Right lobe of liver (tissue), 4 donors: Measurements from ENCODE around the gene CASZ1.

Source experiments
- POLR2A ChIP-seq: fragments of 450-650 bp; IDR thresholded peaks from one replicate; pipeline ENCODE4 v1.6.1; 2017; ENCODE audit warnings: antibody characterized with exemption, mild to moderate bottlenecking
- TF ChIP-seq, protein P1 (sequence below), 4 donors: fragments of 200-600 bp in 3 of 4; fragments of 450-650 bp in 1 of 4; IDR thresholded peaks; one replicate each; pipeline versions ENCODE4 v1.5.1 to v1.8.0; 2016 to 2022; ENCODE audit warnings: antibody characterized with exemption in 4 of 4, mild to moderate bottlenecking in 2 of 4
- donor health status: DM: no; HTN: no; CAD: no.
- donor health status: DM: no; HTN: no; CAD: no.
- donor health status: DM: no; HTN: yes; CAD: no.

DNA sequence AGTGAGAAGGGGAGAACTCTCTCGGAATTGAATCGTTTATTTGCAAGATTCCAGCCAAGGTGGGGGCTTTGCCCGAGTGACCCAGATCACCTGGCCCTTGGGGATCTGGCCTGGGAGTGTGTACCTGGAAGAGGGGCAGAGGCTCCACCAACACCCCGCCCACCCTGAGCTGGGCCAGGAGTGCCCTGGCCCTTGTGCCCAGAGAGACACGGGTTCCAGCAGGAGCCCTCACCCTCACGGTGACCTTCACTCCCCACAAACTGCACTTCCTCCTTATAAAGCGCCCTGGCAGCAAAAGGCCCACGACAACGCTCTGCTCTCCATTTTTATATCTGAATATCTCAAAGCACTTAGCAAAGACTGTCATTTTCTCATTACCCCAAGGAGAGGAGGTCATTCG is 16.6 kb downstream of the CASZ1 start:
- TF ChIP-seq, protein P1, sequence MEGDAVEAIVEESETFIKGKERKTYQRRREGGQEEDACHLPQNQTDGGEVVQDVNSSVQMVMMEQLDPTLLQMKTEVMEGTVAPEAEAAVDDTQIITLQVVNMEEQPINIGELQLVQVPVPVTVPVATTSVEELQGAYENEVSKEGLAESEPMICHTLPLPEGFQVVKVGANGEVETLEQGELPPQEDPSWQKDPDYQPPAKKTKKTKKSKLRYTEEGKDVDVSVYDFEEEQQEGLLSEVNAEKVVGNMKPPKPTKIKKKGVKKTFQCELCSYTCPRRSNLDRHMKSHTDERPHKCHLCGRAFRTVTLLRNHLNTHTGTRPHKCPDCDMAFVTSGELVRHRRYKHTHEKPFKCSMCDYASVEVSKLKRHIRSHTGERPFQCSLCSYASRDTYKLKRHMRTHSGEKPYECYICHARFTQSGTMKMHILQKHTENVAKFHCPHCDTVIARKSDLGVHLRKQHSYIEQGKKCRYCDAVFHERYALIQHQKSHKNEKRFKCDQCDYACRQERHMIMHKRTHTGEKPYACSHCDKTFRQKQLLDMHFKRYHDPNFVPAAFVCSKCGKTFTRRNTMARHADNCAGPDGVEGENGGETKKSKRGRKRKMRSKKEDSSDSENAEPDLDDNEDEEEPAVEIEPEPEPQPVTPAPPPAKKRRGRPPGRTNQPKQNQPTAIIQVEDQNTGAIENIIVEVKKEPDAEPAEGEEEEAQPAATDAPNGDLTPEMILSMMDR (IDR thresholded peaks at IDR 0.05) = no peak
- TF ChIP-seq POLR2A = no peak
